ENCODE results near the gene NAT14.
"Not testable (repeated sequence)": the region's sequence is repeated elsewhere in the genome, so short reads cannot be mapped to it uniquely, and the experiment has no call there.

The NAT14 gene

DNA sequence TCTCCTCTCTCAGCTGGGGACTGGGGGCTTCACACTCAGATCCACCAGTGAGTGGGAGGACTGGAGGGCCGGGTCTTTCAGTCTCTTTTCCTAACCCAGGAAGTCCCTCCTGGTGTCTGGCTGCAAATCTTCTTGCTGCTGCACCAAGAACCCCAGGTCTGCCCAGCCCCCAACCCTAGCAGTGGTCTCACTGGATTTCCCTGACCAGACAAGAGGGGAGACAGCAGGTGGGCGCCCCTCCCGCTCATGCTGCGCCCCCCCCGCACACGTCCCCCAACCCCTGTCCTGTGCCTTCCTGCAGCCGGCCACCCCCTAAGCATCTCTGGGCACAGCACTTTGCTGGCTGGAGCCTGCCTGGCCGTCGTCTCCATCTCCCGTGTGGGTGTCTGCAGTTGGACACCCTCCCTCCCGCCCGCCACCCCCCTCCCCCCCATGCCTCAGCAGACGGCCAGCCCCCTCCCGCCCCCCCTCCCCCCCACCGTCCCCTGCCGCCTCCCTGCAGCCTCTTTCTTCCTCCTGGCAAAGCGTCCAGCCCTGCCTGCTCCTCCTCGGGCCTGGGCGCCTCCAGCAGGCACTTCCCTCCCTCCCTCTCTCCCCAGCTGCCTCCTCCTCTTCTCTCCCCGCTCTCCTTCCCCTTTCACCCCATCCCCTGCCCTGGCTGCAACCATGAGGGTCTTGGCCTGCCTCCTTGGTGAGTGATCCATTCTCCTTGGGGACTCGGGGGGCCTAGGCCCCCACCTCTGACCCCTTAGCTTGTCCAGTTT lies 3.1 kb downstream of the NAT14 start, which contains the start of gene SSC5D:
Gene SSC5D, plus strand, starts transcription at position 513 of the 764 bp plus-strand sequence. Its CDS starts 154 bp downstream, at position 667.
- DNase-seq = peak; percentile 58

DNA sequence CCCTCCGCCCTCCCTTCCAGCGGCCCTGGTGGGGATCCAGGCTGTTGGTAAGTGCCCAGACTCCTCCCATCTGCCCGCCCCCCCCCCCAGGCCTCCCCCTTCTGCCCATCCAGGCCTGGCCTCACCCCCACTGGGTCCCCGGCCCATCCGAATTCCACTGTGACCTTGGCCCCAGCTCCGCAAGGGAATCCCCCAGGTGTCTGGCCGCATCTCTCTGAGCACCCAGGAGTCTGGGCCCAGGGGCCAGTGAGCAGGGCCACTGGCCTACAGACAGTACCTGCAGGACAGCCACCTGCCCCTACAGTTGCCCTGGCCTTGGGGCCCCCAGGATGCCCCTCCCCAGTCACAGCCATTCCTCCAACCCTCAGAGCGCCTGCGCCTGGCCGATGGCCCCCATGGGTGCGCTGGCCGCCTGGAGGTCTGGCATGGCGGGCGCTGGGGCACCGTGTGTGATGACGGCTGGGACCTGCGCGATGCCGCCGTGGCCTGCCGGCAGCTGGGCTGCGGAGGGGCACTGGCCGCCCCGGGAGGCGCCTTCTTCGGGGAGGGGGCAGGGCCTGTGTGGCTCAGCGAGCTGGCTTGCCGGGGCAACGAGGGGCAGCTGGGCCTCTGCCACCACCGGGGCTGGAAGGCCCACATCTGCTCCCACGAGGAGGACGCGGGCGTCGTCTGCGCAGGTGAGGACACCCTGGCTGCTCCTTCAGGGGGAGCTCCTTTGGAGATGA lies 4.2 kb downstream of the NAT14 start:
- DNase-seq = no peak

DNA sequence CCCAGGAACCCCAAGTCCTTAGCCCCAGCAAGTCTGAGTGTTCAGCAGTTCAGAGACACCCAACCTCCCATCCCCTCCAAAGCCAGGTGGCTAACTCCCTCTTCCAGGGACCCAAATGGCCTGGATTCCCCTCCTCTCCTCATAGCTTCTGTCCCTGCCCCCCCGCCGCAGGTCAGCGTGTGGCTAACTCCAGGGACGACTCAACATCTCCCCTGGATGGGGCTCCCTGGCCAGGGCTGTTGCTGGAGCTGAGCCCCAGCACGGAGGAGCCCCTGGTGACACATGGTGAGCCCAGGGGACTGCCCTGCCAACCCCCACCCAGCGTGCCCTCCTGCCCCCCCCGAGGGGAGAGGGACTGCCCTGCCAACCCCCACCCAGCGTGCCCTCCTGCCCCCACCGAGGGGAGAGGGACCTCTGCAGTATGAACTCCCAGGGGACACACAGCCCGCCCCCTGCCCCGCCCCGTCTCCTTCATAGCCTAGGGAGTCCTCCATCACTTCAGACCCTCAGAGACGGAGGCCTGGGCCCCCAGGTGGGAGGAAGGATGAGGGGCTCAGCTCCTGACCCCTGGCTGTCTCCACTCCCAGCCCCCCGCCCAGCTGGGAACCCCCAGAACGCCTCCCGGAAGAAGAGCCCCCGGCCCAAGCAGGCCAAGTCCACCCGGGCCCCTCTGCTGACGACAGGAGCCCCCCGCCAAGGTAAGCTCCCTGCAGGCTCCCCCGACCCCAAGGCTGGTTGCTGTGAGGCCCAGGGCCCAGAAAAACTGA lies 4.9 kb downstream of the NAT14 start:
- DNase-seq = no peak

DNA sequence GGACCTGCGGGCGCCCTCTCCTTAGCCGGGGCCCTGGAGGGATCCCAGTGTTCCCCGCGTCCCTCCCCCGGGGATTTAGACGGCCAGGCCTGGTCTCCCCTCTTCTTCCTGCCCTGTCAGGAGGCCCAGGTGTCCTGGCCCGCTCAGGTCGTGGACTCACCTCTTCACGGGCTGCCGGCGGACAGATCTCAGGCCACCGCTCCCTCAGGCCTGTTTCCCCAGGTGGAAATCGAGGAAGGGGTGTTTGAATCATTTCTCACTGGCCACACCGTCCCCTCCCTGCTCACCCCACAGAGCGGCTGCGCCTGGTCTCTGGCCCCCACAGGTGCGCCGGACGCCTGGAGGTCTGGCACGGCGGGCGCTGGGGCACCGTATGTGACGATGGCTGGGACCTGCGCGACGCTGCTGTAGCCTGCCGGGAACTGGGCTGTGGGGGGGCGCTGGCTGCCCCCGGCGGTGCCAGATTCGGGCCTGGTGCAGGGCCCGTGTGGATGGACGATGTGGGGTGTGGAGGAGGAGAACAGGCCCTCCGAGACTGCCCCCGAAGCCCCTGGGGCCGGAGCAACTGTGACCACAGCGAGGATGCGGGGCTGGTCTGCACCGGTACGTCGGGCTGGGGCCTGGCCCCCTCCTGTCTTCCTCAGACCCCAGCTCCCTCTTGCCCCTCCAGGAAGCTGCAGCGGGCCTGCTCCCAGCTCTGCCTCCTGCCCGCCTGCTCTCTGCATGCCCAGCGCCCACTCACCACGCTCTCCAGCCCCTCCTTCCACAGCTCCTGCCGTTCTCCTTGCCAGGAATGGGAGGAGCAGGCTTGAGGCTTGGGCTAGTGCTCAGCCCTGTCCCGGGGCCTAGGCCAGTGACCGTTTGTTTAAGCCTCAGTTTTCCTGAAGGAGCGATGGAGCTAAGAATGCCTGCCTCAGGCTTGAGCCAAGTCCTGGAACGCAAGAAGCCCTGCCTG lies 5.8 kb downstream of the NAT14 start:
- DNase-seq = no peak

DNA sequence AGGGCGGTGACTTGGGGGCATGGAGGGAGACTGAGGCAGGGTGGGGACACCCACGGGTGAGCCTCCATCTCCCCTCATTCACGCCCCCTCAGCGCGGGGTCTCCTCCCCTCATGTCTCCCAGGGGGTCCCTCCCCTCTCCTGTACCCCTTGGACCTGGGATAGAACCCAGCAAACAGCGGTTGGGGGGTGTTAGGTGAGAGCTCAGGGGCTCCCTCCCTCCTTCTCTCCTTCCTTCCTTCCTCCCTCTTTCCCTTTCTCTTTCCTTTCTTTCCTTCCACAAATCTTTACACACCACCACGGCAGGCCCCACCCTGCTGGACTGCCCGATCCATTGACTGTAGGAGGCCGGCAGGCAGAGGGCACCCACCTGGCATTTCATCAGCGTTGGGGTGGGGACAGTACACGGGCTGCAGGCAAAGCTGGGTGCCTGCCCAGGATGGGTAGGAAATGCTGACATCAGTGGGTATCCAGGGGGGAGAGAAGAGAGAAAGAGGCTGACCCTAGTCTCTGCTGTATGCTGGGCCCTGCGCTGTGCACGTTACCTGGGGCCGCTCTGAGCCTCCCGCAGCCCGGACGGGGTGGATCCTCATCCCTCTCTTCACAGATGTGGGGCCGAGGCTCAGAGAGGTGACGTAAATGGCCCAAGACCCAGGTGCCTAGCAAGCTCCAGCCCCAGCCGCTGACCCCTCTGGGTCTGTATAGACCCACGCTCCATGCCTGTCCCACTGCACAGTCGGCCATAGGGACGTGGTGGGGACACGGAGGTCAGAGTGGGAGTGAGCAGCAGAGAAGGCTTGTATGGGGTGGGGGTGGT lies 6.8 kb downstream of the NAT14 start:
- DNase-seq = no peak

DNA sequence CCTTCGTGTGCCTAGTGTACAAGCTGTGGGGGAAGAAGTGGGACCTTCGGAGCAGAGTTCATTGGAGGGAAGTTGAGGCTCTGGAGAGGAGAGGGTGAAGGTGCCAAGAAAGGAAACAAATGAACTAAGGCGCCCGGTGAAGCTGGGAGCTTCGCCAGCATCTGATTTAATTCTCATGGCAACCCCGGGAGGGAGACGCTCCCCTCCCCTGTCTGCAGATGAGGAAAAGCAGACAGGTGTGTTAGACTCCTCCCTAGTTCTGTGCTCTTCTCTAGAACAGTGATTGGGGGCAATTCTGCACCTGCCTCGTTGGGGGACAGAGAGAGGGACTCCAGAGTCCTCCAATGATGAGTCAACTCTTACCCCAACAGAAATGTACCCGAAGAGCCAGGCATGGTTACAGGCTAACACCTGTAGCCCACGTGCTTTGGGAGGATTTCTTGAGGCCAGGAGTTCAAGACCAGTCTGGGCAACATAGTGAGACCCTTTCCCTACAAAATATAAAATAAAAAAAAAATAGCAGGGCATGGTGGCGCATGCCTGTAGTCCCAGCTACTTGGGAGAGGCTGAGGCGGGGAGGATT lies 7.5 kb downstream of the NAT14 start:
- no peak for DNase-seq

DNA sequence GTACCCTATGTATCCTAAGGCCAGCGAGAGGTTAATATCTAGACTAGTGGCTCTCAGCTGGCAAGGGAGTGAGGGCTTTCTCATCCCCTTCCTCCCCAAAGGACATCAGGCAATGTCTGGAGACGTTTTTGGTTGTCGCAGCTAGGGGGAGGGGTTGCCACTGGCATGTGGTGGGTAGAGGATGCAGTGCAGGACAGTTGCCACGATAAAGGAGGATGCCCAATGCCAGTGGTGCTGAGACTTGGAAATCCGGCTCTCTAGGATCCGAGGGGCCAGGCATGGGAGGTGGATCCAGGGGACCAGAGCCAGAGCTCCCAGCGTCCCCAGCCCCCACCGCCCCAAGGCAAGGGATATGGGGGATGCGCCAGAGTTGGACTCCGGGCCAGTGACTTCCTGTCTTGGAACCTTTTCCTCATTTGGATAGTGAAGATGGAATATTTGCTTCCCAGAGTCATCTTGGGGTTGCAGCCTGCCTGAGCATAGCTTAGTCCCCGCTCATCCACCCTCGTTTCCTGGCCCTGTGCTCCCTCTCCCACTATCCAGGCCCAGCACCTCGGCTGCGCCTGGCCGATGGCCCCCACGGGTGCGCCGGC lies 8.2 kb downstream of the NAT14 start:
- peak; percentile 32 for DNase-seq

DNA sequence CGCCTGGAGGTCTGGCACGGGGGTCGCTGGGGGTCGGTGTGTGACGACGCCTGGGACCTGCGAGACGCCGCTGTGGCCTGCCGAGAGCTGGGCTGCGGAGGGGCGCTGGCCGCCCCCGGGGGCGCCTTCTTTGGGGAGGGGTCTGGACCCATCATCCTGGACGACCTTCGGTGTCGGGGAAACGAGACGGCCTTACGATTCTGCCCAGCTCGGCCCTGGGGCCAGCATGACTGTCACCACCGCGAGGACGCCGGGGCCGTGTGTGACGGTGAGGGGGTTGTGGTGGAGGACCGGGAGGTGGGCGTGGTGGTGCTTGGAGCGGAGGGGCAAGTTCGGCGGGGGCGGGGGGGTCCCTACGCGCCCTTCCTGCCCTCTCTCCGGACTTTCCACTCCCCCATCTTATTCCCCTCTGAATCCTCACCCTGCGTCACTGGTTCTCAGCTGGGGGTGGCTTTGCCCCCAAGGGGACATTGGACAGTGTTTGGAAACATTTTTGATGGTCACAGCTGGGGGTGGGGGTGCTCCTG lies 8.7 kb downstream of the NAT14 start:
- no peak for DNase-seq

DNA sequence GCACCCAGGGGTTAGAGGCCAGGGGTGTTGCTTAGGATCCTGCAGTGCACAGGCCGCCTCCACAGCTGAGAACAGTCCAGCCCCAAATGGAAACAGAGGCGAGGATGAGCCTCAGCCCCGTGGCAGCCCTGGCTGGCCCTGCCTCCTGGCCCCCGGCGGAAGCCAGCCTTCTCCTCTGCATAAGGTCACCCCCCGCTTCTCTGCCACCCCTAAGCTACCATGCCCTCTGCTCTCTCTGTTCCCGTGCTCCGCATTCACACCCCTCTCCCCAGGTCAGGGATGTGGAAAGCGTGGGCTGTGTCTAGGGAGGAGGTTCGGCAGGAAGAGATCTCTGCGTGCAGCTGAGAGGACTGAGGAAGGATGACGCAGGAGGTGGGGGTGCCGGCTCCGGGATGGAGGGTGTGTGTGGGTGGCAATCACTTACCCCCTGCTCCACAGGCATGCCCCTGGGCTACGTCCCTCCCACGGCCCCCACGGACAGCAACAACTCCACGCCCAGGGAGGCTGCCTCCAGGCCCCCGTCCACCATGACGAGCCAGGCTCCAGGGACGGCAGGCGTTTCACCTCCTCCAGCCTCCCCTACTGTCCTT lies 9.3 kb downstream of the NAT14 start:
- DNase-seq = peak; percentile 49

DNA sequence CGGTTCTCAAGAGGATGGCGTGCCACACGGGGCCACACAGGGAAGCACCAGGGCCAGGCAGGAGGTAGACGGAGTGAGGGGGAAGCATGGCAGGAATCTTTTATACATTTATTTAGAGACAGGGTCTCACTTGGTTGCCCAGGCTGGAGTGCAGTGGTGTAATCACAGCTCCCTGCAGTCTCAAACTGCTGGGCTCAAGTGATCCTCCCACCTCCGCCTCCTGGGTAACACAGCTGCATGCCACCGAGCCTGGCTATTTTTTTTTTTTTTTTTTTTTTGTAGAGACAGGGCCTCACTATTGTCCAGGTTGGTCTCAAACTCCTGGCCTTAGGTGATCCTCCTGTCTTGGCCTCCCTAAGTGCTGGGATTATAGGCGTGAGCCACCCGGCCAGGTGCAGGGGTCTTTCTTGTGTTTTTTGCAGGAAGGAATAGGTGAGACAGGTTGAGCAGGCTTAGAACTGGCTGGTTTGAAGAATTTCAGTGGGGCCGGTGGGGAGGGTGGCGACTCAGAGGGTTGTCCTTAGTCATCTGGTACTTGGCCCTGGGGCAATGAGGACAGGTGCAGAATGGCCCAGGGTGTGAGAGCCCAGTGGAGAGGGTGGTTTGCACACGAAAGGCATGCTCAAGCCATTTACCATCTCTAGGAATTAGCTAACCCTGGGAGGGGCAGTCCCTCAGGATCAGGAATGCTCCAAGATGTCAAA lies 10.8 kb downstream of the NAT14 start:
- DNase-seq = no peak

DNA sequence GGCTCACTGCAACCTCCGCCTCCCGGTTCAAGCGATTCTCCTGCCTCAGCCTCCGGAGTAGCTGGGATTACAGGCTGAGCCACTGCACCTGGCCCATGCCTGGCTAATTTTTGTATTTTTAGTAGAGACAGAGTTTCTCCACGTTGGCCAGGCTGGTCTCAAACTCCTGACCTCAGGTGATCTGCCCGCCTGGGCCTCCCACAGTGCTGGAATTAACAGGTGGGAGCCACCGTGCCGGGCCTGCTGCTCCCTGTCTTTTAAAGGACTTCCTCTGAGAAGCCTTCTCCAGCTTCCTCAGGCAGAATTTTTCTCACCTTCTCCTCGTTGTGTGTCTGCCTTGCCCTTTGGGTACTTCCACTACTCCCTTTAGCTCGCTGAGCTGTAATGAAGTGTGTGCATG lies 11.8 kb downstream of the NAT14 start:
- DNase-seq = not testable (repeated sequence)

DNA sequence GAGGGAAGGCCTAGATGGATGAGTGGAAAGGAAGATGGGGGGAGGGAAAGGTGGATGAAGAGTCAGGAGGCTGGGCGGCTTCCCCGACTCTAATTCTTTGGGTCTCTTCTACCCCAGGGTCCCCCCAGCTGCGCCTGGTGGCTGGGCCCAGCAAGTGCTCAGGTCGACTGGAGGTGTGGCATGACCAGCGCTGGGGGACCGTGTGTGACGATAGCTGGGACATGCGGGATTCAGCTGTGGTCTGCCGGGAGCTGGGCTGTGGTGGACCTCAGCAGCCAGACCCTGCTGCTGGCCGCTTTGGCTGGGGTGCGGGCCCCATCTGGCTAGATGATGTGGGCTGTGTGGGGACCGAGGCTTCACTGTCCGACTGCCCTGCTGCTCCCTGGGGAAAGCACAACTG lies 12.8 kb downstream of the NAT14 start:
- no peak for DNase-seq

DNA sequence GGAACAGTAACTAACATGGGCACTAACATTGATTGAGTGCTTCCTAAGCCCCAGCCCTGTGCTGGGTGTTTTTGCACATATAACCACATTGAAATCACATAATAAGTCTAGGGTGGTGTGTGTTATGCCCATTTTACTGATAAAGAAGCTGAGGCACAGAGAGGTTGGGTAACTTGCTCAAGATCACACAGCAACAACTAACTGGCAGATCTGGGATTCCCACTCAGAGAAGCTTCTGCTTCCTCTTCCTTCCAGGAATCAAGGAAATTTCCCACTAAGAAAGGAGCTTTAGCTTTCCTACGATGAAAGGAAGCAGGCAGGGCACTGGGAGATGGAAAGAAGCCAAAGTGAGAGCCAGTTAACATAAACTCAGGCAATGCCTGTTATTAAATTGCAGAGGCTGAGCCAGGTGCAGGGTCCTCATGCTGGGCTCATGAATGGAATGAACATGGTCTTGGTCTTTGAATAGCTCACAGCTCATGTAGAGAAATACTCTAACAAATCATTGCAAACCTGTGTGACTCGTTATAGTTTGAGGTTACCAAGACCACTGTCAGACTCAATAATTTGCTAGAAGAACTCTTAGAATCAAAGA lies 13.4 kb downstream of the NAT14 start:
- no peak for DNase-seq

DNA sequence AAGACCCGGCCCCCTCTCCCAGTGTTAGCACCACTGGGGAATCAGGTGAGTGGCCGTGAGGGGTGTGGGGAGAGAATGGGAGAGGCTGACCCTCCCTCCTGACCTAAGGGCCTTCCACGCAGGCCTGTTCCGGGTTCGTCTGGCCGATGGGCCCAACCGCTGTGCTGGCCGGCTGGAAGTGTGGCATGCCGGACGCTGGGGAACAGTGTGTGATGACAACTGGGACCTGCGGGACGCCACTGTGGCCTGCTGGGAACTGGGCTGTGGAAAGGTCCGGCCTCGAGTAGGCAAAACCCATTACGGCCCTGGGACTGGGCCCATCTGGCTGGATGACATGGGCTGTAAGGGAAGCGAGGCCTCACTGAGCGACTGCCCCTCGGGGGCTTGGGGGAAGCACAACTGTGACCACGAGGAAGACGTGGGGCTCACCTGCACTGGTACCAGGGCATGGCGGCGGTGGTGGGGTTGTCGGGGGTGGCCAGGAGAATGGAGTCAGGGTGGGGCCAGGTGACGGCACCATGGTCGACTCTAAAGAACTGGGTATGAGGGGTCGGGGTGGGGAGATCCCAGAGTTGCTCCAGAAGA lies 15.5 kb downstream of the NAT14 start:
- DNase-seq = no peak

DNA sequence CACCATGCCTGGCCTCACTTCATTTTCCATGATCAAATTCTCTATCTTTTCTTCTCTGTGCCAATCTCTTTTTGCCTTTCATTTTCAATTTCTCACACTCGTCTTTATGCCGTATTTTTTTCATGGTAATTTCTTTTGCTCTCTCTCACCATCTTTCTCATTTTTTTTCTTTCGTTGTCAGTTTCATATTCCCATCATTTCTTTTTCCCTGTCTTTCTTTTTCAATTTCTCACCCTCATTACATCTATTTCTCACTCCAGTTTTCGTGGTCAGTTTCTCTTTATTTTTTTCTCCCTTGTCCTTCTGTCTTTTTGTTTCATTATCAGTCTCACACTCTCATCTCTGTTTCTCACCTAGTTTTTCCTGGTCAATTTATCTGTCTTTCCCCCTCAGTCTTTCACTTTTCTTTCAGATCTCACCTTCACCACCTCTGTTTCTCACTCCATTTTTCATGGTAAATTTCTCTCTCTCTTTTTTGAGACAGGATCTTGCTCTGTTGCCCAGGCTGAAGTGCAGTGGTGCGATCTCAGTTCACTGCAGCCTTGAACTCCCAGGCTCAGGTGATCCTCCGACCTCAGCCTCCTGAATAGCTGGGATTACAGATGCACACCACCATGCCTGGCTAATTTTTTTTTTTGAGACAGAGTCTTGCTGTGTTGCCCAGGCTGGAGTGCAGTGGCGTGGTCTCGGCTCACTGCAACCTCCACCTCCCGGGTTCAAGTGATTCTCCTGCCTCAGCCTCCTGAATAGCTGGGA lies 17.4 kb downstream of the NAT14 start:
- DNase-seq = no peak

DNA sequence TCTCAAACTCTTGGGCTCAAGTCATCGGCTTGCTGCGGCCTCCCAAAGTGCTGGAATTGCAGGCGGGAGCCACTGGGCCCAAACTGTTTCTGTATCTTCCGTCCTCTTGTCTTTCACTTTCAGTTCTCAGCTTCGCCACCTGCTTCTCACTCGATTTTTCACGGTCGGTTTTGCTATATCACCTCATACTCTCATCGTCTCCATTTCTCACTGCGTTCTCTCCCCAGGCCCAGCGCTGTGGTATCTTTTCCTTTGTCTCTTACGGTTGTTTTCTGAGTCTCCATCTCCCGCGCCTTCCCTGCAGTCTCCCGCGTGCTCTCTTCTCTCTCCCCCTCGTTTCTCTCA lies 18.1 kb downstream of the NAT14 start:
- DNase-seq = no peak

DNA sequence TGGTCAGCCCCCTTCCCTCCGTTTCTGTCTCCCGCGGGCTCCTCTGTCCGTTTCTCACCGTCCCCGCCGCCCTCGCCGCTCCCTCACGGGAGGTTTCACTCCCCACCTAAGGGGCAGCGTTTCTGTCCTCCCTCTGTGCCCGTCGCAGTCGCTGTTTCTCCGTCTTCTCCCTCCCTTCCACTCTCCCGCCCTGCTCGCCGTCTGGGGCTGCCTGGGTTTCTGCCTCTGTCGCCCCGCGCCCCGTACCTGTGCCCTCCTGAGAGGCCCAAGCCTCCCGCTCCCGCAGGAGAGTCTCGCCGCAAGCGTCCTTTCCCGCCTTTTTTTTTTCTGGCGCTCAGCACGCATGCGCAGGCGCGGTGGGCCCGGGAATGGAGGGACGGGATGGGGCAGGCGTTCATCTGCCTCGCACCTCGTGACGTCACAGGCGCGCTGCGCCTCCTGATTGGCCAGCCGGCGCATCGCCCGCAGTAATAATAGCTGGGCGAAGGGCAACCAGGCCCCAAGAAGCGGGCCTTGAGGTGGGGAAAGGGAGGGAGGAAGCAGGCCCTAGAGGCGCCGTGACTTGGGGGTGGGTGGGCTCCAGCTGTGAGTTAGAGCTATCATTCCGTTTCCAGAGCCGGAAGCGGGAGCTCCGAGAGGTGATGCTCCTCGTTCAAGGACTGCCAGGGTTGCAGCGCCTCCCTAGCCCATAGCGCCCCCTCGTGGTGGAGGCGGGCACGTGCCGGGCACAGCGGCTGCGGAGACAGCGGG lies 18.7 kb downstream of the NAT14 start:
- DNase-seq = peak; percentile 93
